A673 (cell line): ENCODE data around the gene PAX5. TPM values are rescaled to one million over a fixed set of nuclear protein-coding genes. Genes with fewer than 3 reads are reported as not detected.

Experiments used
- BruUV-seq: library from RNA; stranded (reverse); fragments of 400-500 nt; replicated peaks from 2 replicates; lab custom pipeline; 2021; lab: Mats Ljungman, UMichigan
- CTCF ChIA-PET: fragments of 300-600 bp; sonication (Branson Sonifier 250); formaldehyde crosslinking; loops from one replicate; lab custom pipeline; 2022; ENCODE audit warnings: antibody characterized with exemption; lab: Charles Lee
- POLR2A ChIA-PET: fragments of 300-600 bp; sonication (Branson Sonifier 250); formaldehyde crosslinking; loops from one replicate; lab custom pipeline; 2022; ENCODE audit warnings: antibody characterized with exemption; ENCODE audit not compliant: low non-redundant PET; lab: Charles Lee
- DNase-seq: peaks from one replicate; pipeline ENCODE4 v3.0.0-alpha.2; 2015; ENCODE audit warnings: low spot score
- H3K27ac ChIP-seq: fragments of 200-600 bp; sonication (generic); 2 replicates; pipeline ENCODE4 v1.5.1; 2016; ENCODE audit warnings: mixed run types, low read depth, mild to moderate bottlenecking, mixed read lengths, antibody characterized with exemption, low read length; ENCODE audit not compliant: poor library complexity, severe bottlenecking
- H3K27me3 ChIP-seq: fragments of 200-600 bp; sonication (generic); replicated peaks from 2 replicates; pipeline ENCODE4 v1.6.1; 2017; ENCODE audit warnings: mixed run types, low read depth, mild to moderate bottlenecking, mixed read lengths, antibody characterized with exemption, low read length; ENCODE audit not compliant: insufficient read depth, poor library complexity
- H3K36me3 ChIP-seq: fragments of 200-600 bp; sonication (generic); 2 replicates; pipeline ENCODE4 v1.6.1; 2016; ENCODE audit warnings: mixed run types, mild to moderate bottlenecking, mixed read lengths, antibody characterized with exemption, low read length; ENCODE audit not compliant: insufficient read depth, poor library complexity, severe bottlenecking
- H3K4me1 ChIP-seq: fragments of 200-600 bp; sonication (generic); 2 replicates; pipeline ENCODE4 v1.6.1; 2017; ENCODE audit warnings: mixed run types, mild to moderate bottlenecking, mixed read lengths, antibody characterized with exemption, low read length; ENCODE audit not compliant: insufficient read depth, poor library complexity, severe bottlenecking
- H3K4me3 ChIP-seq: fragments of 200-600 bp; sonication (generic); 2 replicates; pipeline ENCODE4 v1.5.1; 2016; ENCODE audit warnings: low read depth, mixed run types, mild to moderate bottlenecking, mixed read lengths, low read length; ENCODE audit not compliant: poor library complexity, severe bottlenecking
- H3K9me3 ChIP-seq: fragments of 200-600 bp; sonication (generic); 2 replicates; pipeline ENCODE4 v1.6.1; 2016; ENCODE audit warnings: mixed run types, low read depth, mild to moderate bottlenecking, mixed read lengths, antibody characterized with exemption, low read length; ENCODE audit not compliant: poor library complexity, severe bottlenecking
- CTCF ChIP-seq: fragments of 300-800, 200-600 bp; sonication (generic); conservative IDR thresholded peaks from 2 replicates; pipeline ENCODE4 v1.5.1; 2017; ENCODE audit warnings: low read depth, mild to moderate bottlenecking, antibody characterized with exemption, low read length, moderate library complexity, mixed read lengths
- EZH2 ChIP-seq: fragments of 200-600 bp; sonication (generic); IDR thresholded peaks from 2 replicates; pipeline ENCODE4 v1.6.1; 2017; ENCODE audit warnings: borderline replicate concordance, low read depth, mild to moderate bottlenecking, mixed read lengths, antibody characterized with exemption, low read length; ENCODE audit not compliant: poor library complexity, severe bottlenecking
- intact Hi-C: fragments of 100-400 bp; cut with micrococcal nuclease; formaldehyde crosslinking; loops from one replicate; pipeline ENCODE4 v1.10.0; 2022; ENCODE audit not compliant: unreplicated experiment
- total RNA-seq: library from RNA; stranded (reverse); gene quantifications from 2 replicates; pipeline ENCODE4 v1.2.3, GENCODE V29; 2021

Gene PAX5
- total RNA-seq, 1 experiment from 2014 or later, result 5.5 TPM

GRCh38 chr9:36945999-36946398 is 88.1 kb downstream of the PAX5 start:
- no peak for TF ChIP-seq EZH2
- no peak for TF ChIP-seq CTCF
- no peak for DNase-seq

GRCh38 chr9:36942891-36943290 is 91.2 kb downstream of the PAX5 start:
- no peak for DNase-seq
- Histone ChIP-seq H3K27me3 (no peaks in the 10 kb centered on the region), H3K36me3 (no peaks in the 10 kb centered on the region), H3K4me3 (no peak overlapping the region), H3K9me3 (no peaks in the 10 kb centered on the region), H3K27ac (no peak overlapping the region), H3K4me1 (peaks cover 5% of the 10 kb centered on the region)
- POLR2A ChIA-PET, result interaction anchor here (0.6 kb wide), 1 partner anchor 1045 kb away, joined by 3 read pairs; no protein-coding TSS in a partner anchor
- no TSS peak for BruUV-seq
- TF ChIP-seq CTCF (no peak), EZH2 (no peak)
- intact Hi-C loops, result no loop called here
- CTCF ChIA-PET, result no interaction called here

More at GRCh38 chr9:36945999-36946398, 88.1 kb downstream of the PAX5 start:
- H3K27me3 ChIP-seq, result no peaks in the 10 kb centered on the region
- ChIA-PET CTCF (no interaction called here), POLR2A (no interaction called here)
- no TSS peak for BruUV-seq
- H3K4me3 ChIP-seq, result no peak overlapping the region
- no peak overlapping the region for H3K27ac ChIP-seq
- intact Hi-C loops, result no loop called here
- H3K36me3 ChIP-seq, result no peaks in the 10 kb centered on the region
- no peaks in the 10 kb centered on the region for H3K9me3 ChIP-seq
- H3K4me1 ChIP-seq, result peaks cover 5% of the 10 kb centered on the region

GRCh38 chr9:36941441-36941840 is 92.6 kb downstream of the PAX5 start:
- H3K36me3 ChIP-seq, result no peaks in the 10 kb centered on the region
- CTCF ChIA-PET, result no interaction called here
- intact Hi-C loops, result no loop called here
- H3K27me3 ChIP-seq, result no peaks in the 10 kb centered on the region
- no TSS peak for BruUV-seq
- no peaks in the 10 kb centered on the region for H3K9me3 ChIP-seq
- POLR2A ChIA-PET, result no interaction called here
- H3K4me3 ChIP-seq, result no peak overlapping the region
- peaks cover 5% of the 10 kb centered on the region for H3K4me1 ChIP-seq
- TF ChIP-seq EZH2 (no peak), CTCF (no peak)
- no peak for DNase-seq
- no peak overlapping the region for H3K27ac ChIP-seq
